AG08396 (cell line): ENCODE results near the gene F8A1.
"Not testable (repeated sequence)": the region's sequence is repeated elsewhere in the genome, so short reads cannot be mapped to it uniquely, and the experiment has no call there.

Experiments
- DNase-seq: peaks from one replicate; pipeline ENCODE4 v3.0.0; 2012; ENCODE audit warnings: low spot score, mixed read lengths

F8A1 gene

DNA sequence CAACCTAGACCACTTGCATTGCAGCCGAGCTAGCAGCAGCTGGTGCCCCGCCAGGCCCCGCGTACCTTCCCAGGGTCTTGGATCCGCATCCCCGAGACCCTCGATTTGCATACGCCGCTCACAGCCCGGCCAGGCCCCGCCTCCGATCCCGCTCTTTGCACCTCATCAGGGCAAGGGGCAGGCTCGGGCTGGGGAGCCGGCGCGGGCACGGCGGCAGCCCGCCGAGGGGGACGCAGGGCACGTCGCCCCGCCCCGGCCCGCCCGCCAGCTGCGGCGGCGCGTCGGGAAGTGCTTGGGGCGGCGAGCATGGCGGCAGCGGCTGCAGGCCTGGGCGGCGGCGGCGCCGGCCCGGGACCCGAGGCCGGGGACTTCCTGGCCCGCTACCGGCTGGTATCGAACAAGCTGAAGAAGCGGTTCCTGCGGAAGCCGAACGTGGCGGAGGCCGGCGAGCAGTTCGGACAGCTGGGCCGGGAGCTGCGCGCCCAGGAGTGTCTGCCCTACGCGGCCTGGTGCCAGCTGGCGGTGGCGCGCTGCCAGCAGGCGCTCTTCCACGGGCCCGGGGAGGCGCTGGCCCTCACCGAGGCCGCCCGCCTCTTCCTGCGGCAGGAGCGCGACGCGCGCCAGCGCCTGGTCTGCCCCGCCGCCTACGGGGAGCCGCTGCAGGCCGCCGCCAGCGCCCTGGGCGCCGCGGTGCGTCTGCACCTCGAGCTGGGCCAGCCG lies at the start of gene F8A1:
TSS of gene F8A1 (plus strand) at position 287 of the 720 bp plus-strand sequence. CDS start at position 307, 20 bp downstream.
- not testable (repeated sequence) for DNase-seq

DNA sequence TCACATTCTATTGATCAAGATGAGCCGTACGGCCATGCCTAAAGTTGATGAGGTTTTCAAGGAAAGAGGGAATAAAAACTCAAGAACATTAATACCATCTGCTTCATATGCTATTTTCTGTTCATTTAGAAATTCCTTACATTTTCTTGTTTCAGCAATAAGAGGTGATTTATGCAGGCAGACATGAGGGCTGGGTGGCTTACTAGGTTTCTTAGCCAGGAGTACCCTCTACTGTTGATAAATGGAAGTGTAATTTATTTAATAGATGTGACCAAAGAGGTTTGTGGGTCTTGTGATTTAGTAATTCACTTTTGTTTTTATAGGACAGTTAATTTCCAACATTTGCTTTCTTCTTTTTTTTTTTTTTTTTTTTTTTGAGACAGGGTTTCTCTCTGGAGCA lies 45.3 kb upstream of the F8A1 start:
- DNase-seq, result peak; percentile 39

DNA sequence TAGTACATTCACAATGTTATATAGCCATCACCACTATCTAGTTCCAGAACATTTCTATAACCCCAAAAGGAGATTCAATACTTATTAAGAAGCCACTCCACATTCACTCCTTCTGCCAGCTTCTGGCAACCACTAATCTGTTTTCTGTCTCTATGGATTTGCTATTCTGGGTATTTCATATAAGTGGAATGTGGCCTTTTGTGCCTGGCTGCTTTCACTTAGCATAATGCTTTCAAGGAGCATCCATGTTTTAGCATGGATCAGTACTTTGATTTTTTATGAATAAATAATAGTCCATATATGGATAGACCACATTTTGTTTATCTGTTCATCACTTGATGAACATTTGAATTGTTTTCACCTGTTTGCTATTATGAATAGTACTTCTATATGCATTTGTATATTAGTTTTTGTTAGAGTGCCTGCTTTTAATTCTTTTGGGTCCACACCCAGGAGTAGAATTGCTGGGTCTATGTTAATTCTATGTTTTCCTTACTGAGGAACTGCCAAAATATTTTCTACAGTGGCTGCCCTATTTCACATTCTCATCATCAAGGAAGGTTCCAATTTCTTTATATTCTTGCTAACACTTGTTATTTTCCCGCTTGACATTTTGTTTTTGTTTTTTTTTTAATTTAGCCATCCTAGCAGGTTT lies 35.1 kb upstream of the F8A1 start:
- DNase-seq, result no peak

DNA sequence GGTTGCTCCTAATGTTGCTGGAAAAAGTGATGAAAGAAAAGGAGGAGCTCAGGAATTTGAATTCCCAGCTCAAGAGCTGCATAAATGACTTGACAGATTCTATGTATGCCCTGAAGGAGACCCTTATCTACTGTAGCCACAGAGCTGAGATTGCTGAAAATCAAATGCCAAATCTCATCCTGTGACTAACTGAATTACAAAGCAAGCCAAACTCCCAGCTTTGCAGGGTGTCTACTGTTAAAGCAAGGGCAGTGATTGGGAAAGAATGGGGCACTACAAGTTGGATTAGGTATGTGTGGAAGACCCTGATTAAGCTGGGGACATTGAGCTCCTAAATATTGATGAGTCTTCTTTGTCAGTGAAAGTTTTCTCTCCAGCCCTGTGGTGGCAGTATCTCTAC lies 30.9 kb upstream of the F8A1 start:
- DNase-seq, result no peak

DNA sequence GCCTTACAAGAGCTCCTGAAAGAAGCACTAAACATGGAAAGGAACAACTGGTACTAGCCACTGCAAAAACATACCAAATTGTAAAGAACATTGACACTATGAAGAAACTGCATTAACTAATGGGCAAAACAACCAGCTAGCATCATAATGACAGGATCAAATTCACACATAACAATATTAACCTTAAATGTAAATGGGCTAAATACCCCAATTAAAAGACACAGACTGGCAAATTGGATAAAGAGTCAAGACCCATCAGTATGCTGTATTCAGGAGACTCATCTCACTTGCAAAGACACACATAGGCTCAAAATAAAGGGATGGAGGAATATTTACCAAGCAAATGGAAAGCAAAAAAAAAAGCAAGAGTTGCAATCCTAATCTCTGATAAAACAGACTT lies 17.6 kb upstream of the F8A1 start:
- not testable (repeated sequence) for DNase-seq

DNA sequence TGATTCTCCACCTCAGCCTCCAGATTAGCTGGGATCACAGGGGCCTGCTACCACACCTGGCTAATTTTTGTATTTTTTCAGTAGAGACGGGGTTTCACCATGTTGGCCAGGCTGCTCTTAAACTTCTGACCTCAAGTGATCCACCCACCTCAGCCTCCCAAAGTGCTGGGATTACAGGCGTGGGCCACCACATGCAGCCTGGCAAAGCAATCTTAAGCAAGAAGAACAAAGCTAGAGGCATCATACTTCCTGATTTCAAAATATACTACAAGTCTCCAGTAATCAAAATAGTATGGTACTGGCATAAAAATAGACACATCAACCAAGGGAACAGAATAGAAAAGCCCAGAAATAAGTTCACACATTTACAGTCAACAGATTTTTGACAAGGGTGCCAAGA lies 12.8 kb upstream of the F8A1 start:
- no peak for DNase-seq

DNA sequence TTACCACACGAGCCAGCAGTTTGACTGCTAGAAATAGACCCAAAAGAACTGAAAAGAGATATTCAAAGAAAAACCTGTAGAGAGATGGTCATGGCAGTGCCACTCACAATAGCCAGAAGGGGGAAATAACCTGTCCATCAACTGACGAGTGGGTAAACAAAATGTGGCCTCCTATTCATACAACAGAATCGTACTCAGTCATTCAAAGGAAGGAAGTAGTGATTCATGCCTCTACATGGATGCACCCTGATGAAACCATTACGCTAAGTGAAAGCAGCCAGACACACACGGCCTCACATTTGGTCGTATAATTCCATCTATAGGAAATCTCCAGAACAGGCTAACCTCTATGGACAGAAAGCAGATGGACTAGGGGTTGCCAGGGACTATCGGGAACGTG lies 2.1 kb upstream of the F8A1 start:
- not testable (repeated sequence) for DNase-seq

DNA sequence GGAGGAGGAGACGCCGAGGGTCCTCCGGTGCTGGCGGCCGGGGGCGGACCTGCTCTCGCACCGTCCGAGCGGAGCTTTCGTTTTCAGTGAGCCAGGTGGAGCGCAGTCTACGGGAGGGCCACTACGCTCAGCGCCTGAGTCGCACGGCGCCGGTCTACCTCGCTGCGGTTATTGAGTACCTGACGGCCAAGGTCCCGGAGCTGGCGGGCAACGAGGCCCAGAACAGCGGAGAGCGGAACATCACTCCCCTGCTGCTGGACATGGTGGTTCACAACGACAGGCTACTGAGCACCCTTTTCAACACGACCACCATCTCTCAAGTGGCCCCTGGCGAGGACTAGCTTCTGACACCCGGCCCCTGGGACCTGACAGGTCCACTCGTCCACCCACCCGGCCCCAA lies 1.1 kb upstream of the F8A1 start:
- DNase-seq, result not testable (repeated sequence)

DNA sequence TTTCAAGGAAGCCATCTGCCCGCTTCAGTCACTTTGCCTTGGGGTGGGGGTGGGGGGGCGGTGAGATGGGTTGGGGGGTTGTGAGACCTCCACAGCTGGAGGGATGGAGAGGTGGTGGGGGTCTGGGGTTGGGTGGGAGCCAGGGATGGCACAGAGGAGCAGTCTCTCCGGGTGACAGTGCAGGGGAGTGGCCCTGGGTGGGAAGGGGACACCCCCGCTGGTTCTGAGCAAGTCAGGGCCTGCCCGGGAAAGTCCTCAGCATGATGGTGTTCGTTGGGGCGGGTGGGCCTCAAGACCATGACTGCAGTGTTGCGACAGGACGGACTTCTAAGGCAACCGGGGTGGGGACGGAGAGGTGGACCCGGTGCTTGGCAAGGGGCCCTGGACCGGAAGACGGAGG lies 606 bp upstream of the F8A1 start:
- not testable (repeated sequence) for DNase-seq

DNA sequence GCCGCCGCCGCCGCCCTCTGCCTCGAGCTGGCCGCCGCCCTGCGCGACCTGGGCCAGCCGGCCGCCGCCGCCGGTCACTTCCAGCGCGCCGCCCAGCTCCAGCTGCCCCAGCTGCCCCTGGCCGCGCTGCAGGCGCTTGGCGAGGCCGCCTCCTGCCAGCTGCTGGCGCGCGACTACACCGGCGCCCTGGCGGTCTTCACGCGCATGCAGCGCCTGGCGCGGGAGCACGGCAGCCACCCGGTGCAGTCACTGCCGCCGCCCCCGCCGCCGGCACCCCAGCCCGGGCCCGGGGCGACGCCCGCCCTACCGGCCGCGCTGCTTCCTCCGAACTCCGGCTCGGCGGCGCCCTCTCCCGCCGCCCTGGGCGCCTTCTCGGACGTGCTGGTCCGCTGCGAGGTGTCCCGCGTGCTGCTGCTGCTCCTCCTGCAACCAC lies 650 bp downstream of the F8A1 start:
- not testable (repeated sequence) for DNase-seq

DNA sequence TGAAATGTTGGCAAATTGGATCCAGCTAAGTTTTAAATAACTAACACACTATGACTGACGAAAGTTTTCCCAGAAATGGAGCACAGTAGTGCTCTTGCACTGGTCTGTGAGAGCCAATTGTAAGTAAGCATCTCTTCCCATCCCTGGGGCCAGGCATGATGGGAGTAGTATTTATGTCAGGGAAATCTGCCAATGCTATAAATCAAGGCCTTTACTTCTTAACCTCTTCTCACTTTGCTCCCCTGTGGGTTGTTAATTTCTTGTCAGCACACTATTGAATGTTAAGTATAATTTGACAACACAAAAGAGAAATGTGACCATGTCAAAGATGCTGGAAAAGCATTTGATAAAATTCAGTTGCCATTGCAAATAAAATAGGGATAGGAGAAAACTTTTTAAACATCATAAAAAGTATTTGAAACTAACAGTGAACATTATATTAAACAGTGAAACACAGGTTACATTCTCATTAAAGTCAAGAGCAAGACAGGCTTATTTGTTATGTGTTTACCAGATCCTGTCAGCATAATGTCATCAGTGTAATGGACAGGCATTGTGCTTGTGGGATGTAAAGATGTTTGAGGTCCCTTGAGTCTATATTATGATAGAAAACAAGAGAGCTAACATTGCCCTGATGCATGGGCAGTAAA lies 5.0 kb downstream of the F8A1 start:
- no peak for DNase-seq

DNA sequence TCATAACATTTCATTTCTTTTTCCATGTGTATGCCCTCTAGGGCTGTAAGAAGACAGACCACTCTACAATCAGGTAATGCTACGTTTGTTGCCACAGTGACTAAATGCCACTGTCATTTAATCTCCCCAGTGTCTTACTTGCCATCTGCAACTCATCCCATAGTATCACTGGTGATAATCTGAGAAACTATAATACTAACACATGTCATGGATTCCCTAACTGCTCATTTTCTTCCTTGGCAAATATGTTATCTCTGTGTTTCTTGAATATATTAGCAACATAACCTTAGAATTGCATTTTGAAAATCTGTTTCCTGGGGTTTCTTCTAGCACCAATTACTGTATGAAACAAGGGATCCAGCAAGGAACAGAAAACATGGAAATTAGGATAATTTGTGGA lies 6.1 kb downstream of the F8A1 start:
- no peak for DNase-seq

DNA sequence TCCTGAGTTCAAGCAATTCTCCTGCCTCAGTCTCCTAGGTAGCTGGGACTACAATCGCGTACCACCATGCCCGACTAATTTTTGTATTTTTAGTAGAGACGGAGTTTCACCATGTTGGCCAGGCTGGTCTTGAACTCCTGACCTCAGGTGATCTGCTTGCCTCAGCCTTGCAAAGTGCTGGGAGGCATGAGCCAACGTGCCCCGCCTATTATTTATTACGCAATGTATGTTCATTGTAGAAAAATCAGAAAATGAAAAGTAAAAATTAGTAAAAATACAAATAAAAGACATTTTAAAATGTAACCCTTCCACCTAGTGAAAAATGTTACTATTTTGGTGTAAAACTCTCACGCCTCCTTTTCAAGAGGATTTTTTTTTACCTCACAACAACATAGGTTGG lies 14.2 kb downstream of the F8A1 start:
- DNase-seq, result no peak

DNA sequence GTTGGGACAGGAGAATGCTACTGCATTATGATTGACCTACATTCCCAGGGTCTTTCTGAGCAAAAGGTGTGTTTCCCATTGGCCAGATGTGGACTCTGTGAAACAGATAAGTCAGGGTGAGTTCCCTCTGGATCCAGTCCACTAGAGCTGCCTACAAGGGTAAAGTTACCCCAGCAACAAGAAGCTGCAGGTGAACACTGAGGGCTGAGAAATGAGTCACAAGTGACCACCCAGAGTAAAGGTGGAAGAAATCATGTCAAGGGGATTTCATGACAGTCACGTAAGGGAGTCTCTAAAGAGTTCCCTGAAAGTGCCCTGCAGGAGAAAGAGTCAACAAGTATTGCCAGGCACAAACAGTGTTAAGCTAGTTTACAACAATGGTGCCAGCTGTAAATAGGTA lies 16.3 kb downstream of the F8A1 start:
- DNase-seq, result no peak

DNA sequence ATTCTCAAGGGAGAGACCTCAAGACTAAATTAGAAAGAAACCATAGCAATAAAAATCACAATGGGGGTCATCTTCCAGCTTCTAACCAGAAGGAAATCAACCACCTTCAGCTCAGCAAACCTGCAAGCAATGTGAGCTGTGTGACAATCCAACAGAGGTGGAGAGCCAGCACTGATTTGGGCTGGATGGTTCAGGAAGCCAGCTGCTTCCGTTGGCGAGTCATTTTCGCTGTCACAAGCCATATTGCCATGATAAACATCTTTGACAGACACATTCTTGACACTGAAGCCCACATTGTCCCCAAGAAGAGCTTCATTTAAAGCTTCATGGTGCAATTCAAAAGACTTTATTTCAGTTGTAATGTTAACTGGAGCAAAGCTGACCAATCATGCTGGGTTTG lies 22.7 kb downstream of the F8A1 start:
- no peak for DNase-seq

DNA sequence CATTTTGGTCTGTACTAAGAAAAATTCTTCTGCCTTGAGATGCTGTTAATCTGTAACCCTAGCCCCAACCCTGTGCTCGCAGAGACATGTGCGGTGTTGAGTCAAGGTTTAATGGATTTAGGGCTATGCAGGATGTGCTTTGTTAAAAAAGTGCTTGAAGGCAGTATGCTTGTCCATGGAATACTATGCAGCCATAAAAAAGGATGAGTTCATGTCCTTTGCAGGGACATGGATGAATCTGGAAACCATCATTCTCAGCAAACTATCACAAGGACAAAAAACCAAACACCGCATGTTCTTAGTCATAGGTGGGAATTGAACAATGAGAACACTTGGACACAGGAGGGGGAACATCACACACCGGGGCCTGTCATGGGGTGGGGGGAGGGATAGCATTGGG lies 23.9 kb downstream of the F8A1 start:
- not testable (repeated sequence) for DNase-seq

DNA sequence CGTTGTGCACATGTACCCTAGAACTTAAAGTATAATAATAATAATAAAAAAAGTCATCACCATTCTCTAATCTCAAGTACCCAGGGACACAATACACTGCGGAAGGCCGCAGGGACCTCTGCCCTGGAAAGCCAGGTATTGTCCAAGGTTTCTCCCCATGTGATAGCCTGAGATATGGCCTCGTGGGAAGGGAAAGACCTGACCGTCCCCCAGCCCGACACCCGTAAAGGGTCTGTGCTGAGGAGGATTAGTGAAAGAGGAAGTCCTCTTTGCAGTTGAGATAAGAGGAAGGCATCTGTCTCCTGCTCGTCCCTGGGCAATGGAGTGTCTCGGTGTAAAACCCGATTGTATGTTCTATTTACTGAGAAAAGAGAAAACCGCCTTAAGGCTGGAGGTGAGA lies 24.4 kb downstream of the F8A1 start:
- DNase-seq, result not testable (repeated sequence)

DNA sequence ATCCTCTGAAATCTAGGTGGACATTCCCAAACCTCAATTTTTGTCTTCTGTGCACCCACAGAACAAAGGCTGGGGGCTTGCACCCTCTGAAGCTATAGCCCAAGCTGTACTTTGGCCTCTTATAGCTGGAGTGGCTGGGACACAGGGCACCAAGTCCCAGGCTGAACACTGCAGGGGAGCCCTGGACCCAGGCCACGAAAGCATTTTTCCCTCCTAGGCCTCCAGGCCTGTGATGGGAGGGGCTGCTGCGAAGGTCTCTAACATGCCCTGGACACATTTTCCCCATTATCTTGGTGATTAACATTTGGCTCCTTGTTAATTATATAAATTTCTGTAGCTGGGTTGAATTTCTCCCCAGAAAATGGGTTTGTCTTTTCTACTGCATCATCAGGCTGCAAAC lies 27.9 kb downstream of the F8A1 start:
- no peak for DNase-seq

DNA sequence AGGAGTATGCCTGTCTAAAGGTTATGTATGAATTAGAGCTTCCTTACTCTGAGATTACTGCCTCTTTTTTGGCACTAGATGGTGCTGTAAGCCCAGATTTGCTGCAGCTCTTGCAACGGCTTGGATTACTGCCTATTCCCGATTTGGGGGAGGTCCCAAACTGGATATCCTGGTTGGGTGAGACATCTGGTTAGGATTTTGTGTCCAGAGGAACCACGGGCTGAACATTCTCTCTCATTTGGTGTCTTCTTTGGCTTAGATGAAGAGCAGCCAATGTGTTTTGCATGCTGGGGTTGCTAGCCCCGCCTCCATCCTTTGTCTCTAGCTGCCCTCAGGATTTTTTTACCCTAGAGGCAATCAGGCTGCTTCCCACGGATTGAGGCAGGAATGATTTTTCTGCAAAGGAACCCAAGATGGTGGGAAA lies 31.9 kb downstream of the F8A1 start:
- DNase-seq, result peak; percentile 57

DNA sequence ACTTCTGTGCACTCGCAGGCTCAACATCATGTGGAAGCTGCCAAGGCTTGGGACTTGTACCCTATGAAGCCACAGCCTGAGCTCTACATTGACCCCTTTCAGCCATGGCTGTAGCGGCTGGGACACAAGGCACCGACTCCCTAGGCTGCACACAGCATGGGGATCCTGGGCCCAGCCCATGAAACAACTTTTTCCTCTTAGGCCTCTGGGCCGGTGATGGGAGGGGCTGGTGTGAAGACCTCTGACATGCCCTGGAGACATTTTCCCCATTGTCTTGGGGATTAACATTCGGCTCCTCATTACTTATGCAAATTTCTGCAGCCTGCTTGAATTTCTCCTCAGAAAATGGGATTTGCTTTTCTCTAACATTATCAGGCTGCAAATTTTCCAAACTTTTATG lies 38.6 kb downstream of the F8A1 start:
- not testable (repeated sequence) for DNase-seq
